Dermis blood vessel endothelial cell (primary cell): ENCODE results near the gene SNF8. TPM values are rescaled to one million over a fixed set of nuclear protein-coding genes. Genes with fewer than 3 reads are reported as not detected.

Source experiments
- DNase-seq: peaks from one replicate; pipeline ENCODE4 v3.0.0; 2010
- total RNA-seq: library from RNA; depleted of rRNA; stranded (reverse); fragments of >200 nt; gene quantifications from 2 replicates; pipeline ENCODE4 v1.2.3, GENCODE V29; 2014

The SNF8 gene
- total RNA-seq, 1 donor from 2014 or later = 127 TPM

DNA sequence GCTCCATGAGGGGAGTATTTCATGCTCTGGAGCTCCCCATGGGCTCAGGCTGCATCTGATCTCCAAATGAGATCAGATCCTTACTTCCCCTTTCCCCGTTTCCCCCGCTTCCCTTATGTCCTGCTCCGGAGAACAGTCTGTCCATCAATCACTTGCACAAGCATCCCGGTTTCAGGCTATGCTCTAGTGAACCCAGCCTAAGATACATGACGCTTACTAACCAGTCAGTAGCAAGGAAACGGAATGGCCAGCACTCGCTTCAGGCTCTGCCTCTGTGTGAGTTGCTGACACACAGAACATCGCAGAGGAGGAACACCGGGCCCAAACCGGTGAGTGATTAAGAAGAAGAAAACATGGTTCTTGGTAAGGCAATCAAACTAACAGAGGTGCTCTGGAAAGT lies 61.5 kb downstream of the SNF8 start:
- DNase-seq = no peak

DNA sequence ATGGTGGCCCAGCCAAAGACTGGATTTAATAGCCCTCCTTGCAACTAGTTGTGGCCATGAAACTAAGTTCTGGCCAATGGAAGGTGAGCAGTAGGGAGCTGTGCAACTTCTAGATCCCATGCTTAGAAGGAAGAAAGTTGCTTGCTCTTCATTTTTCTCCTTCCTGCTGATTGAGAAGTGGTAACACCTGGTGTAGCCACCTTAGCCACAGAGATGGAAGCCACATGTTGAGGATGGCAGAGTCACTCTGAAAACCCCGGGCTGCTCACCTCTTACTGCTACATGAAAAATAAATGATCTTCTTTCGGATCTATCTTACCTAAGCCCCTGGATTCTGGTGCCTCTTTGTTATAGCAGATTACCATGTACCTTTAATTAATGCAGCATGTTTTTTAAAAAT lies 62.4 kb downstream of the SNF8 start:
- DNase-seq = no peak

Other genes with a start within 250 kb of the SNF8 start
- not detected in 2 replicates for gene PRAC1, start 222.3 kb downstream of the SNF8 start, total RNA-seq
- gene PRAC2, start 221.7 kb downstream of the SNF8 start, total RNA-seq = not detected in 2 replicates
- gene HOXB13, start 216.1 kb downstream of the SNF8 start, total RNA-seq = not detected in 2 replicates
- gene TTLL6, start 127.6 kb downstream of the SNF8 start, total RNA-seq = not detected in 2 replicates
- gene CALCOCO2, start 113.8 kb downstream of the SNF8 start, total RNA-seq = 50.2 and 78.3 TPM in 2 replicates
- gene ATP5MC1, start 52.1 kb downstream of the SNF8 start, total RNA-seq = 46.6 and 58.8 TPM in 2 replicates
- gene UBE2Z, start 36.4 kb downstream of the SNF8 start, total RNA-seq = 71.0 and 75.1 TPM in 2 replicates
- not detected in 2 replicates for gene GIP, start 23.8 kb upstream of the SNF8 start, total RNA-seq
- gene IGF2BP1, start 52.5 kb upstream of the SNF8 start, total RNA-seq = 0.51 and 0.85 TPM in 2 replicates
- under 0.01 TPM in 2 replicates for gene B4GALNT2, start 187.9 kb upstream of the SNF8 start, total RNA-seq